Measurements from ENCODE around the gene PITPNC1.

- TF ChIP-seq POLR2AphosphoS5 (IDR thresholded peaks at IDR 0.05) (no peak), POLR2A (IDR thresholded peaks at IDR 0.05) (no peak), EP300 (IDR thresholded peaks at IDR 0.05) (no peak)
- TF ChIP-seq, protein P1, sequence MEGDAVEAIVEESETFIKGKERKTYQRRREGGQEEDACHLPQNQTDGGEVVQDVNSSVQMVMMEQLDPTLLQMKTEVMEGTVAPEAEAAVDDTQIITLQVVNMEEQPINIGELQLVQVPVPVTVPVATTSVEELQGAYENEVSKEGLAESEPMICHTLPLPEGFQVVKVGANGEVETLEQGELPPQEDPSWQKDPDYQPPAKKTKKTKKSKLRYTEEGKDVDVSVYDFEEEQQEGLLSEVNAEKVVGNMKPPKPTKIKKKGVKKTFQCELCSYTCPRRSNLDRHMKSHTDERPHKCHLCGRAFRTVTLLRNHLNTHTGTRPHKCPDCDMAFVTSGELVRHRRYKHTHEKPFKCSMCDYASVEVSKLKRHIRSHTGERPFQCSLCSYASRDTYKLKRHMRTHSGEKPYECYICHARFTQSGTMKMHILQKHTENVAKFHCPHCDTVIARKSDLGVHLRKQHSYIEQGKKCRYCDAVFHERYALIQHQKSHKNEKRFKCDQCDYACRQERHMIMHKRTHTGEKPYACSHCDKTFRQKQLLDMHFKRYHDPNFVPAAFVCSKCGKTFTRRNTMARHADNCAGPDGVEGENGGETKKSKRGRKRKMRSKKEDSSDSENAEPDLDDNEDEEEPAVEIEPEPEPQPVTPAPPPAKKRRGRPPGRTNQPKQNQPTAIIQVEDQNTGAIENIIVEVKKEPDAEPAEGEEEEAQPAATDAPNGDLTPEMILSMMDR (IDR thresholded peaks at IDR 0.05), result no peak
Measured at GRCh38 chr17:67548693-67549092, 171.6 kb downstream of the PITPNC1 start.

Measured in upper lobe of left lung (tissue), 4 donors.